Stimulated activated CD8-positive, alpha-beta memory T cell treated with anti-CD3 and anti-CD28 coated beads, Interleukin-15, amount 100 ng/mL, for 24 hours (primary cell): Measurements from ENCODE around the gene SDCBP2.

ENCODE experiments used
- DNase-seq: peaks from one replicate; pipeline ENCODE4 v3.0.0-alpha.2; 2020; ENCODE audit warnings: low read depth

Gene SDCBP2

DNA sequence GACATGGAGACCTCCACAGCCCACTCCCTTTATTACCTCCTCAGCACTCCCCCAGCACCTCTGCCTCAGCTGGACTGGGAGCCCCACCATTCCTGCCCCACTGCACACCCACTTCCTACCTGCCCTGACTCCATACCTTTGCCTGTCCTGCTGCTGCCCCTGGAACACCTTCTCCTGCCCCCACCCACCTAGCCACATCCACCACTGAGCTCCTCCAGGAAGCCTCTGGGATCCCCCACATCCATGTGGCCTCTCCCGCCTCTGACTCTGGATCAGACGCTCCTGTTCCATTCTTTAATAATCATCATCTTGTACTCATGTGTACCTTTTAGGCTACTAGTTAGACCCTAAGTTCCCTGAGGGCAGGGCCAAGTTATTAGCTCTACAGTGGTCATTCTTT, 2.2 kb upstream of the SDCBP2 start:
- DNase-seq: no peak

DNA sequence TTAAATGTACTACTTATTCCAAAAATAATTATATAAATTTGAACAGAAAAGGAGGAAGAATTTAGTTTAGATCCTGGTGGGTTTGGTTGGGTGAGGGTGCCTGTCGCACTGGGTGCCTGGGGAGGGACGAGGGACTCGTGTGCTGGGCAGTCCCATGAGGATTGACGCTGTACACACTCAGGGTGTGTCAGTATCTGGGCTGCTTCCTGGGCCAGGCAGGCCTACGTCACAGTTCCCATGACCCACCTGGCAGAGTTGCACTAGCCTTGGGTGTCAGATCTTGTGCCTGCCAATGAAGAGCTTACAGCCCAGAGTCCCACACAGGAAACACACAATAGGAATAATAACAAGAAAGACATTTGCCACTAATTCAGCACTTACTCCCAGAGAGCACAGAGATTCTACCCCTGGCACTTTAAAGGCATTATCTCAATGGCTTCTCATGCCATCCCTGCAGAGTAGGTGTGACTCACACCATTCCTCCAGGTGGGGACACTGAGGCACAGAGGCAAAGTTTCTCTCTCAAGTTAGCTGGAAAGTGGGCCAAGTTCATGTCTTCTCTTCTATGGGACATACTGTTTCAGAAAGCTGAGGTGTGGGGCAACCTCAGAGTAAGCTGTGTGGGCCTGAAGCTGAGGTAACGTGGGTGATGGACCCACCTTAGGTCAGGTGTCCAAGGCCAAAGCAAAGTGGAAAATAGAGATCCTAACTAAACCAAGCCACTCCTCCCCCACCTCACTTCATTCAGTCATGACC, 1.3 kb upstream of the SDCBP2 start:
- no peak for DNase-seq

DNA sequence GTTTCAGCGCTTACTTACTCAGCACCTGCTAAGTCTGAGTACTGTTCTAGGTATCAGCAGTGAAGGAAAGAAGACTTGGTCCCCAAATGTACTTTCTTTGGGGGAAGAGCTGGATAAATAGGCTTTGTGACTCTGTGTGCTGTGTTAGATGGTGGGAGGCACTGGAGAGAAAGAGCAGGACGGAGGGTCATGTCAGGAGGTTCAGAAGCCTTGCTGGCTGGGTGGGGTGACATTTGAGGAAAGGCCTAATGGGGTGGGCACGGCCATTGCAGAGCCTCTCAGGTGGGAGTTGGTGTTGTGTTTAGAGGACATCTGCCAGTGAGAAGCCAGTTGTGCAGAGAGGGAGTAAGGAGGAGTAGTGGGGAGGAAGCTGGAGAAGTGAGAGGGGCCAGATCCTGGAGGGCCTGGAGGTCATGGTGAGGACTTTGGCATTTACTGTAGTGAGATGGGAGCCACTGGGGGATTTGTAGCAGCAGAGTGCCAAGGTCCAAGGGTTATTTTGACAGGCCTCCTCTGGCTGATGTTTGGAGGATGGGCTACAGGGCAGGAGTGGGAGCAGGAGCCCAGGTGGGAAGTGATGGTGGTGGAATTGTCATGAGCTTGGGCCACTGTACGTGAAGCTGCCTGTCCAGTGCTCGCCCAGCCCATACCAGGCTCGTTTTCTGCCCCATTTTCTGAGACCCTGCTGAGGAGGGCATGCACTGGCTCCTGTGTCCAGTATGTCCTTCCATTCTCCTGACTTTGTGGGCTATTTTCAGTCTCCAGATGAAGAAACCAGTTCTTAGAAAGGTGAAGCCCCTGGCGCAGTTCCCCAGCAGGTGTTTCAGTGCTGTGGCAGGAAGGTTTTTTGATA, 886 bp downstream of the SDCBP2 start:
- DNase-seq: no peak

DNA sequence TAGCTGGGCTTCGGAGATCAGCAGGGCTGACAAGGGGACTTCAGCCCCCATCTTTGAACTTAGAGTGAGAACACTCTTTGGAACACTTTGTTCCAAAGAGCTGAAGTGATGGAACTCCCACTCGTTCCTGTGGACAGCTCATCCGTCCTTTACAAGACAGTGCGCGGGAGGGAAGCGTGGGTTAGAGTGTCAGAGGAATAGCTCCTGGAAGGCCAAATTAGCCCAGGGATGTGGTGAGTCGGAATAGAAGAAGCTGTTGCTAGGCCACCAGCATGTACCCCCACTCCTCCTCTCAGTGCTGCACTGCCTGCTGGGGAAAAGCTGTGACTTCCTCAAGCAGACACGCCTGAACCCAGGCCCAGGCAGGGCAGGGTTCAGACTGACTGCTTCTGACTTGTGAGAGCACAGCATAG, 1.7 kb downstream of the SDCBP2 start:
- no peak for DNase-seq

DNA sequence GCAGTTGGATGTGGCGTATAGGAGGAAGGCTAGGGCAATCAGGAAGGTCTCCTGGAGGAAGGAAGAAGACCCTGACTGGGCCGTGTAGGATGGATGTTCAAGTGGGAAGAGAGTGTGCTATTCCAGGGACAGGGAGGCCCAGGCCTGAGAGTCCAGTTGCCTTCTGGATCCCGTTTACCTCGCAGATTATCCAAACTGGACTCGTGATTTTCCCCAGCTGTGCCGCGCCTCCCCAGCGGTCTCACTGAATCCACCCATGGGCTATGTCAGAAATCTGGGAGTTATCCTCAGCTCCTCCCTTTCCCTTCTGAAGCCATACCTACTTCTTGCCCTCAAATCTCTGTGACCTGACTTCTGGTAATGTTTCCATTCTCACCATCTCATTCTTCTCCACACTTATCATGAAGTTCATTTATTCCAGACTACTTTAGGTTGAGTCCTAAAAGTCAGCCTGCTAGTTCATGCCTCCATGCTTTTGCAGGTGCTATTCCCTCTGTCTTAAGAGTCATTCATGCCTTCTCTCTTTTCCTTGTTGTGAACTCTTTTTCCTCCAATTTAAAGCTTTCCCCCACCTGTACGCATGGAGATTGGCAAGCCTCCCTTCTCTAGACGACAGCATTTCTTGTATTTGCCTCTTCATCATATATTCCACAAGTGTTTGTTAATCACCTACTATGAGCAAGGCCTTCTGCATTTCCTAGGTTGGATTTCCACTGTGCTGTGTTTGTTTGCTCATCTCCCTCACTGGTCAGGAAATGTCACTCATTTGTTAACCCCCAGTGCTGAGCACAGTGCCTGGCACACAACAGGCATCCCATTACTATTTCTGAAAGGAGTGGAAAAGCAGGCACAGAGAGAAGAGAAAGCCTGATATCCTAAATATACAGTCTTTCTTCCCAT, 2.7 kb downstream of the SDCBP2 start:
- DNase-seq: no peak

DNA sequence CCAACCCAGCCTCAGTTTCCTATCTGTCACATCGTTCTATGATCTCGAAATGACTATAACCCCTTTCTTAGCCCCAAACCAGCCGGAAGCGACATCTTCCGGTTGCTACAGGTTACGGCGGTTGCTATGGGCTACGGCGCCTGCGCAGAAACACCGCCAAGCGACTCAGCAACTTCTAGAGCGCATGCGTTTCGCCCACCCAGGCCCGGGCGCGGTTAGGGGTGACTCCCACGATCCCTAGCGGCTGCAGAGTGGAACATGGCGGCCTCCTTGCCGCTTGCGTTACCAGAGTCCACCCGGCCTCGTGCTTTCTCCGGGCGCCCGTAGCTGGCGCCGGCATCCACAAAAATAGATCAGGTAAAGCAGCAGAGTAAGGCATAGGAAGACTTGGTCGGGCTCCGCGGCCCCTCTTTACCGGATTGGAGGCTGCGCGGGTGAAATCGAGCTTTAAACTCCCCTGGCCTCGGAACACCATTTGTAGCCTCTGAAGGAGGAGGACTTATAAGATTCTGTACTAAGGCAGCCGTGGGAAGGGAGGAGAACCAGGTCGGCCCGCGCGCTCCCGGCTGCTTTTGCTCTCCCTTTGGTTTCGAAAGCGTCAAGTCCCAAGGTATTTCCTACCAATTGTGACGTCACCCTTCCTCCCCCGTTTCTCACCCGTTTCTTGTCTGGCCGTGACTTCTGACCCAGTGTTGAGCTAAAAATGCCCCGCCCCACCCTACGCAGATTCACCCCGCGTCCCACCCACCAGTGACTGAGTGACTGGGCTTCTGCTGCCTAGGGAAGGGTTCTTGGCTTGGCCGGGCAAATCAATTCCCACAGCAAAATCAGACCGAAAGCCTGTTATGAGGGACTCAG, 3.5 kb downstream of the SDCBP2 start:
- peak; percentile 98 for DNase-seq

DNA sequence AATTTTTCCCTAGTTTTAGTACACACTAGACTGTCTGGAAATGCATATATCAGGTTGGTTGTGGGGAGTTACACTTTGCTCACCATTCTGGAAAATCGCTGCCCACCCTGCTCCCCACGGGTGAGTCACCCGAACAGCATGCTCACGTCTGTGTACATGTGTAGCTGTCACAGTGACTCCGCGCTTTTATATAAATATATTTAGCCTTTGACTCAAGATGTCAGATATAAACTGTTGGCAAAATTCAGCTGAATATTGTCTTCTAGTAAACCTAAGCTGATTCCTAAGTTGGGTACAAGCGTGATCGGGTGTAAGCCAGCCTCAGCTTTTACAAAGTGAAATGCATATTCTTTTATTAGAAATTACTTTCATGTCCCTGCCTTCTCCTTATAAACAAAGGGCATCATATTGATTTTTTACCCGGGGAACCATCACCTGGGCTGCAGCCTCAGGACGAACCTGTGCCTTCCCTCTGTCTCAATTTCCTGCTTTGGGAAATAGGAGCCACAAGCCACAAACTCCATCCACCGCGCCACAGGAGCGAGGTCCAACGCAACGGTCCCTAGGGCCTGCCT, 4.3 kb downstream of the SDCBP2 start:
- DNase-seq: no peak

DNA sequence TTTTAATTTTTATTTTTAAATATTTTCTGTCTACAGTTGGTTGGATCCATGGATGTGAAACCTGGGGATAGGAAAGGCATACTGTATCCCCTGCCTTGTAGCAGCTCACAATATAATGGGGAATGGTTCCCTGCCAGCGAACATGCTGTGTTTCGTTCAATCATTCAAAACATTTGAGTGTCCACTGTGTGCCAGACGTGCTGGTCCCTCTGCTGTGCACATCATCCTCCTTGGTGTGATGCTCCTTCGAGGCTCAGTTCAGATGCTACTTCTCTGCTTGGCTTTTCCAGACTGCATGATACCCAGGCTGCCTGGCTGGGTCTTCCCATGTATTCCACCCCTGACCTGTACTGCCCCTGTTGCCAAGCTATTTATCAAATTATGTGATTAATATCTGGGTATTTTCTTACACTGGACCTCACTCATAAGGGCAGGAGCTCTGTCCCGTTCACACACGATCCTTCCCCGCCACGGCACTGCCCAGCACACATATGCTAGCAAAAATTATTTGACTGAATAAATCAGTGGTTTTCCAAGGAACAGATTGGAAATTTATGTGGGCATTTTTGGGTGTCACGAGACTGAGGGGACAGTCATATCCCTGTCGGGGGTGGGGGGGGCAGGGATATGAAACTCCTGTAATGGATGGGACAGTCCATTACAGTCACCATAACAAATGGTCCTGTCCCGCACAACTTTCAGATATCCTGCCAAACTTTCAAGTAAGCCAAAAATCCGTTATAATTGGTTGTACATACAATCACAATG, 4.9 kb downstream of the SDCBP2 start:
- DNase-seq: no peak

DNA sequence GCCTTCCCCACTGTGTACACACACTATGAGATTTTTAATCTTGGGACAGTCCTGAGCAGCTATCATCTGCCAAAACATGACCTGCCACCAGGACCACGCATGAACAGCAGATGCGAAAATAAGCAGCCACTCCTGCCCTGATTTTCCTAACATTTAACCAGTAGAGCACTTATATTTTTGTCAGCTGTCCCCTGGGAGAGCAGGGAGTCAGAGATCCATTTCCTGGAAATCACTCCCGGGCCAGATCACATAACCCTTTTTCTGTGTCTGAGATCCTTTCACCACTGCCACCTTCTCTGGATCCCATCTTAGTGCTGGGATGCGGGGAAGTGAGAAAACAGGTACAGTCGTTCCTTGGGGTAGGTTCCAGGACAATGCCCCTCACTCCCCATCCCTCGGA, 5.7 kb downstream of the SDCBP2 start:
- DNase-seq: no peak

DNA sequence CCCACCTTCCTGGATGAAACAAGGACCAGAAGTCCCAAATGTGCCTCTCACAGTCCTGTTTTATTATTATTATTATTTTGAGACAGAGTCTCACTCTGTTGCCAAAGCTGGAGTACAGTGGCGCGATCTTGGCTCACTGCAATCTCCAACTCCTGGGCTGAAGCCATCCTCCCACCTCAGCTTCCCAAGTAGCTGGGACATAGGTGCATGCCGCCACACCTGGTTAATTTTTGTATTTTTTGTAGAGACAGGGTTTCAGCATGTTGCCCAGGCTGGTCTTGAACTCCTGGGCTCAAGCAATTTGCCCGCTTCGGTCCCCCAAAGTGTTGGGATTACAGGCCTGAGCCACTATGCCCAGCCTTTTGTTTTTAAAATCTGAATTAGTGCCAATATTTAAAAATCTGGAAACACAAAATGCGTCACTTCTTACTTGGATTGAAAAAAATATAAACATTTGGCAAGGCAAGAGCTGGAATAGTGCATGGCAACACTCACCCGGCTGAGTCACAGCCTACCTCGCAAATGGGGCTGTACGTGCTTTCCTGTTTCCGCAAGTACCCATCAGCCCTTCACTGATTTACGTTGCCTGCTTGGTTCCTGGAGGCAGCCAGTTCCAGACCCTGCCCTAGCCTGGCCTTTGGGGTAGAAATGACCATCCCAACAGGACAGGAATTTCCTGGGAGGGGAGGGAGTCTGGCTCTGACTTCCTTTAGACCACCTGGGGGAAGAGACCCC, 6.3 kb downstream of the SDCBP2 start:
- no peak for DNase-seq

DNA sequence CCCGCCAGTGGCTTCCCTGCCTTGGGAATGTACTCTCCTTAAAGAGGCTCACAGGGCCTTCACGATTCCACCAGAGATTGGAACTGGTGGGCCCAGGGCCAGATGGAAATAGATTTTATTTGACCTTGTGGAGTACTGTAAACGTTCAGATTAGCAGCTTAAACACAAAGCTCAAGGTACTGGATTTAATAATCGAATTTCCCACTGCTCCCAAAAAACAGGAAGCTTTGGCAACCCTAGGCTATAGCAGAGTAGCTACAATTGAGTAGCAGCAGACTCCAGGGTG, 7.3 kb downstream of the SDCBP2 start:
- no peak for DNase-seq

DNA sequence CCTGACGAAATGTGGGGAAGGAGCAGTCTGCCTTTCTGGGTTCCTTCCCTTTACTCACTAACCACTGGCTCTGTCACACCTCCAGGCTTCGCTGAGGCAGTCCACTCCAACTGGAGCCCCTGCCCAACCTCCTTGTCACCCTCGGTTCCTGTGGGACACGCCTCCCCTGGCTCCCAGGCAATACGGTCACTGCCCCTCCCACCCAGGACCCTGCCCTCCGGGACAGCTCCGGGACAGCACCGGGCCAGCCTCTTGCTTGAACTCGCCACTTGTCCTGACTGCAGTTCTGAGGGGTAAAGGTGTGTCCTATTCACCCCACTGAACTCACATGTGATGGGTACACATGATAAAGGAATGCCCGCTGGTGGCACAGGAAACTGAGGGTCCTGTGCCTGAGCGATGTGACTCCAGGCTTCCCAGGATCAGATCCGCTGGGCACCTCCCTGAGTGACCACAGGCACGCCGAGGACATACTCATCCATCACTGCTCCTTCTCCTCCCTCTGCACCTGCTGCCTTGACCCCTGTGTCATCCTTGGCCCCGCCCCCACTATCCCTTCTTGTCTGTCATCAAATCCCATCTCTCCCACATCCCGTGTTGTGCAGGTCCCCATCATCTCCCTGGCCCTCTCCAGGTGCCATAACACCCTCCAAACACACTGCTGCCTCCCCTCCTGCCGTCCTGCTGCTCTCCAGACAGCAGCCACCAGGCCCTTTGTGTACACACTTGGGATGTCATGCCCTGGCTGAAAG, 7.9 kb downstream of the SDCBP2 start:
- no peak for DNase-seq

DNA sequence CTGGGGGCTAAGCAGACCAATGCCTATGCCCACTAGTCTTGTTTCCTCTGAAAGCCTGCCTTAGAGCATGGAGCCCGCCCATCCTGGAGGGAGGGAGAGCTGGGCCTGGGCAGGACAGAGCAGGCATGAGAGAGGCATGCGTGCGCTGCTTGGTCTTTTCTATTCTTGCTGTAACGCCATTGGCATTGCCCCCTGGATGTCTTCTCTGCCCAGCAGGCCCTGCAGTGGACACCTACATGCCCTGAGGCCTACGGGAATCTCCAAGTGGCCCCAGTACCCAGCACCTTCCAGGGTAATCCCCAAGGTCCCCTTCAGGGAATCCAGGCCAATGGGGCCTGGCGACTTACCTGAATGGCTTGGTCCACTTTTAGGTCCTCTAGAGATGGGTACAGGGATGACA, 8.9 kb downstream of the SDCBP2 start:
- no peak for DNase-seq

DNA sequence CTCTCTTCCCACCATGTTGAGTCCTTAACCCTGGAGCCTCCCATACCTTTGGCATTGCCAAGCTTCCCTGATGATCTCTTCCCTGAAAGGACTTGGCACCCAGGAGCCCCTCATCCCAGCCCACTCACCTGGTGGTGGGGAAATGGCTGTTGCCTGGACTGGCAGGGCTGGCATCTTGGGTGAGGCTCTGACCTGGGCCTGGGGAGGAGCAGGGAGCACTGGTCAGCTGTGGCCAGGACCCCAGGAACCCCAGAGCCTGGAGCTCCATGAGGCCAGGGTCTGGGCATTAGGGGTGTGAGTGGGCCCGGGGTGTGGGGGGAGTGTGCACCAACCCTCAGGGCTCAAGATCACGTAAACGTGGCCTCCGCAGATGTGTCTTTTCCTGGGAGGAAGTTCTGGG, 9.5 kb downstream of the SDCBP2 start:
- no peak for DNase-seq

DNA sequence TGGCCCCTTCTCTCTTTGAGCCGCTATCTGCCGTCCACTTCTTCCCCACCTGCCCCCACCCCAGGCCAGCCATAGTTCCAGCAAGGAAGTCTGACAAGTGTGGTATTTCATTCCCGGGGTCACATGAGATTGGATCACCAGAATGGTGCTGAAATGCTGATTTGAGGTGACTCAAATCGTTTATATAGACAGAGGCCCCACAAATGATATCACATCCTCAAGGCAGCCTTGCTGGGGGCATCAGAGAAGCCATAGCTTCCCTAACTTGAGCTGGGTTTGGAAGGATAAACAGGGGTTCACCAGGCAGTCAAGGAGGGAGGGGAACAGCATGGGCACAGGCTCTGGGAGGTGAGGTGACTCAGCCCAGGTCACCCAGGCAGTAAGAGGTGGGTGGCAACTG, 9.9 kb downstream of the SDCBP2 start:
- DNase-seq: no peak

DNA sequence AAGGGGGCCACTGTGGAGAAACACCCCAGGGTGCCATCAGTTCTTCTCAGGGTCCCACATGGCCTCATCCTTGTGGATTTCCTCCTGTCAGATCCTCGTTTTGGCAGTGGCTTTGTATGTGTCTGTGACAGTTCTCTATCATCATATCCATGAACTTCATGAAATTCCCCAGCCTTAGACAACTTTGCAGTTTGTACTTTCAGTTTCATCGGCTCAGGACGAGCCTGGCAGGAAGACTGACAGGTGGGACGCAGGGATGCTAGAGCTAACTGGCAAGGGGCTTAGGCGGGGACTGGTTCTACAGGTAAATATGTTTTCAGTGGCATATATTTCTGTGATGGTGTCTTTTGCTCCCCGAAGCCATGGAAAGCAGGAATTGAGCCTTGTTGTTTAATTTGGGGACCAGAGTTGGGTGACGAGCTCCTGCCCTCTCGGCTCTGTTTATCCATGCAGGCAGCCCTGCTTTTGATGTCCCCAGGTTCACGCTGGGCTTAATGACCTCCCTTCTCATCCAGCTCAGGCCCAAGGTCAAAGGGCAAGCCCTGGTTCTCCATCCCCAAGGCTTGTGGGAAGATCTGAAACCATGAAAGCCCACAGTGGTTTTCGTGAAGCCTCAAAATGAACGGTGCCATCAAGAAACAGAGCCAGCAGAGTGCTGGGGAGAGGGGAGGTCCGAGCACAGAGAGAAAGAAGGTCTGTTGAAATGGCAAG, 11.2 kb downstream of the SDCBP2 start:
- DNase-seq: no peak

DNA sequence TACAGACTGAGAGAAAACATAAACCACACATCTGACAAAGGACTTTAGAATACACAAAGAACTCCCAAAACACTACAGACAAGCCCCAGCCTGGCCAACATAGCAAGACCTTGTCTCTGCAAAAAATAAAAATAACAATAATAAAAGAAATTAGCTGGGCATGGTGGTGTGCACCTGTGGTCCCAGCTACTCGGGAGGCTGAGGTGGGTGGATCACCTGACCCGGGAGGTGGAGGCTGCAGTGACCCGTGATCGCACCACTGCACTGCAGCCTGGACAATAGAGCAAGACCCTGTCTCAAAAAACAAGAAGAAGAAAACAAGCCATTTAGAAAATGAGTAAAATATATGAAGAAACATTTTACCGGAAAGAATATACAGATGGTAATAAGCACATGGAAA, 13.1 kb downstream of the SDCBP2 start:
- no peak for DNase-seq

DNA sequence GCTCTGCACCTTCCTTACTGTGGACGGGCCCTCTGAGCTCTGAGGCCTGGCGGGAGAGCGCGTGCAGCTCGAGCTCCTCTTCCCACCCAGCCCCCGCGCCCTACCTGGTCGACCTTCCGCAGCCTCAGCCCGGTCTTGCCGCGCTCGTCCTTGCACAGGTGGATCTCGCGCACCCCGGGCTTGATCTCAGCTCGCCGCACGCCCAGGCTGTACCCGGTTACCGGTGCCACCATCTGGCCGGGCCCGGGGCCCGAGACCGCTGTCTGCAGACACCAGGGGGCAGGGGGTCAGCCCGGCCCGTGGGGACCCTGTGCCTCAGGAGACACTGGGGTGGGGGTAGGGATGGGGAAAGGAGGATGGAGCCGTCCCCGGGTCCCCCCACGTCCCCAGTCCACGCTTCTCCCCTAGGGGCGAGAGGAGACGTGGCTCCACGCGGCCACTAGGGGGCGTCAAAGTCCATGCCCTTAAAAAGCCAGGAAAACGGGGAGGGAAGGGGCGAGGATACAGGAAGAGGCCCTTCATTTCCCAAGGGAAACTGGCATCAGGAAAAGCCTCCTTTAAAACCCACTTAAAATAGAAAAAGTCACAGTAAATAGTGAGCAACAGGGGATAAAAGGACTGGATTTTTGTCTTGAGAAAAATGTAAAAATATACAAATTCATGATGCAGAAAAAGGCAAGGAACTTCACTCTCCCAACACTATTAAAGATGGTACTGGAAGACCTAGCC, 15.5 kb downstream of the SDCBP2 start:
- peak; percentile 45 for DNase-seq
